ENCODE data around the gene TOMM6.
"Not testable (repeated sequence)": the region's sequence is repeated elsewhere in the genome, so short reads cannot be mapped to it uniquely, and the experiment has no call there.

DNA sequence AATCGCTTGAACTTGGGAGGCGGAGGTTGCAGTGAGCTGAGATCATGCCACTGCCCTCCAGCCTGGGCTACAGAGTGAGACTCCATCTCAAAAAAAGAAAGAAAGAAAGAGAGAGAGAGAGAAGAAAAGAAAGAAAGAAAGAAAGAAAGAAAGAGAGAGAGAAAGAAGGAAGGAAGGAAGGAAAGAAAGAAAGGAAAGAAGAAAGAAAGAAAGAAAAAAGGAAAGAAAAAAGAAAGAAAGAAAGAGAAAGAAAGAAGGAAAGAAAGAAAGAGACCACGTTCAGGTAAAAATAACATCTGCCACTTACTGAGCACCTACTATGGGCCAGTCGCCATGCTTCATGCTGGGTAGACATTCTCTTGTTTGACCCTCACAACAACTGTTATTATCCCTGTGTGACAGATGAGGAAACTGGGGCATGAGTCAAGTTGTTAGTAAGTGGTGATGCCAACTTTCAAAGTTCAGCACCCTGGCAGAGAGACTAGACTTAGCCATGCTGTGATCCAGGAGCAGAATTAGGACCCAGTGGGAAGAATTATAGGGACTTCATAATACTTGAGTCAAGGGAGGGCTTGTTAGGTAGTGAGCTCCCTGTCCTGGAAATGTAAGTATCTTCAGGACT lies 21.3 kb upstream of the TOMM6 start:
- not testable (repeated sequence) for TF ChIP-seq POLR2AphosphoS5 (IDR thresholded peaks at IDR 0.05); SMC3 (conservative IDR thresholded peaks at IDR 0.05; ENCODE audit: poor library complexity); EZH2 (IDR thresholded peaks at IDR 0.05; ENCODE audit: borderline replicate concordance, insufficient read depth, low read length, poor library complexity, severe bottlenecking); EP300 (conservative IDR thresholded peaks at IDR 0.05; ENCODE audit: poor library complexity, severe bottlenecking); TAF1 (IDR thresholded peaks at IDR 0.05; ENCODE audit: low read depth); RAD21 (conservative IDR thresholded peaks at IDR 0.05); MXI1 (conservative IDR thresholded peaks at IDR 0.05; ENCODE audit: poor library complexity, severe bottlenecking)
- TF ChIP-seq, protein P1, sequence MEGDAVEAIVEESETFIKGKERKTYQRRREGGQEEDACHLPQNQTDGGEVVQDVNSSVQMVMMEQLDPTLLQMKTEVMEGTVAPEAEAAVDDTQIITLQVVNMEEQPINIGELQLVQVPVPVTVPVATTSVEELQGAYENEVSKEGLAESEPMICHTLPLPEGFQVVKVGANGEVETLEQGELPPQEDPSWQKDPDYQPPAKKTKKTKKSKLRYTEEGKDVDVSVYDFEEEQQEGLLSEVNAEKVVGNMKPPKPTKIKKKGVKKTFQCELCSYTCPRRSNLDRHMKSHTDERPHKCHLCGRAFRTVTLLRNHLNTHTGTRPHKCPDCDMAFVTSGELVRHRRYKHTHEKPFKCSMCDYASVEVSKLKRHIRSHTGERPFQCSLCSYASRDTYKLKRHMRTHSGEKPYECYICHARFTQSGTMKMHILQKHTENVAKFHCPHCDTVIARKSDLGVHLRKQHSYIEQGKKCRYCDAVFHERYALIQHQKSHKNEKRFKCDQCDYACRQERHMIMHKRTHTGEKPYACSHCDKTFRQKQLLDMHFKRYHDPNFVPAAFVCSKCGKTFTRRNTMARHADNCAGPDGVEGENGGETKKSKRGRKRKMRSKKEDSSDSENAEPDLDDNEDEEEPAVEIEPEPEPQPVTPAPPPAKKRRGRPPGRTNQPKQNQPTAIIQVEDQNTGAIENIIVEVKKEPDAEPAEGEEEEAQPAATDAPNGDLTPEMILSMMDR (IDR thresholded peaks at IDR 0.05; ENCODE audit: poor library complexity, severe bottlenecking), result not testable (repeated sequence)
- TF ChIP-seq, protein P2, sequence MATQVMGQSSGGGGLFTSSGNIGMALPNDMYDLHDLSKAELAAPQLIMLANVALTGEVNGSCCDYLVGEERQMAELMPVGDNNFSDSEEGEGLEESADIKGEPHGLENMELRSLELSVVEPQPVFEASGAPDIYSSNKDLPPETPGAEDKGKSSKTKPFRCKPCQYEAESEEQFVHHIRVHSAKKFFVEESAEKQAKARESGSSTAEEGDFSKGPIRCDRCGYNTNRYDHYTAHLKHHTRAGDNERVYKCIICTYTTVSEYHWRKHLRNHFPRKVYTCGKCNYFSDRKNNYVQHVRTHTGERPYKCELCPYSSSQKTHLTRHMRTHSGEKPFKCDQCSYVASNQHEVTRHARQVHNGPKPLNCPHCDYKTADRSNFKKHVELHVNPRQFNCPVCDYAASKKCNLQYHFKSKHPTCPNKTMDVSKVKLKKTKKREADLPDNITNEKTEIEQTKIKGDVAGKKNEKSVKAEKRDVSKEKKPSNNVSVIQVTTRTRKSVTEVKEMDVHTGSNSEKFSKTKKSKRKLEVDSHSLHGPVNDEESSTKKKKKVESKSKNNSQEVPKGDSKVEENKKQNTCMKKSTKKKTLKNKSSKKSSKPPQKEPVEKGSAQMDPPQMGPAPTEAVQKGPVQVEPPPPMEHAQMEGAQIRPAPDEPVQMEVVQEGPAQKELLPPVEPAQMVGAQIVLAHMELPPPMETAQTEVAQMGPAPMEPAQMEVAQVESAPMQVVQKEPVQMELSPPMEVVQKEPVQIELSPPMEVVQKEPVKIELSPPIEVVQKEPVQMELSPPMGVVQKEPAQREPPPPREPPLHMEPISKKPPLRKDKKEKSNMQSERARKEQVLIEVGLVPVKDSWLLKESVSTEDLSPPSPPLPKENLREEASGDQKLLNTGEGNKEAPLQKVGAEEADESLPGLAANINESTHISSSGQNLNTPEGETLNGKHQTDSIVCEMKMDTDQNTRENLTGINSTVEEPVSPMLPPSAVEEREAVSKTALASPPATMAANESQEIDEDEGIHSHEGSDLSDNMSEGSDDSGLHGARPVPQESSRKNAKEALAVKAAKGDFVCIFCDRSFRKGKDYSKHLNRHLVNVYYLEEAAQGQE (IDR thresholded peaks at IDR 0.05; ENCODE audit: borderline replicate concordance), result not testable (repeated sequence)
